Measurements from ENCODE around the gene CIB4.
"Not testable (repeated sequence)": the region's sequence is repeated elsewhere in the genome, so short reads cannot be mapped to it uniquely, and the experiment has no call there.

CIB4 gene

GRCh38 chr2:26568076-26568890 lies 72.9 kb downstream of the CIB4 start:
- DNase-seq = no peak

GRCh38 chr2:26567534-26567933 lies 73.6 kb downstream of the CIB4 start:
- no peak for DNase-seq

DNA sequence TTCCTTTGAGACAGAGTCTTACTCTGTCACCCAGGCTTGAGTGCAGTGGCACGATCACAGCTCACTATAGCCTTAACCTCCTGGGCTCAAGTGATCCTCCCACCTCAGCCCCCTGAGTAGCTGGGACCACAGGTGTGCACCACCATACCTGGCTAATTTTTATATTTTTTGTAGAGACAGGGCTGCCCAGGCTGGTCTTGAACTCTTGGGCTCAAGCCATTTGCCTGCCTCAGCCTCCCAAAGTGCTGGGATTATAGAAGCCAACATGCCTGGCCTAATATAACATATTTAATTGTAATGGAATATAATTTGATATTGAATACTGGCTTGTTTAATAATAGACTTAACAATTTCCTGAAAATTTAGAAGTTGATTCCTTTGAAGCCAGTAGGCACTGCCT lies 74.4 kb downstream of the CIB4 start:
- not testable (repeated sequence) for DNase-seq

GRCh38 chr2:26566081-26566375 lies 75.1 kb downstream of the CIB4 start:
- no peak for DNase-seq

DNA sequence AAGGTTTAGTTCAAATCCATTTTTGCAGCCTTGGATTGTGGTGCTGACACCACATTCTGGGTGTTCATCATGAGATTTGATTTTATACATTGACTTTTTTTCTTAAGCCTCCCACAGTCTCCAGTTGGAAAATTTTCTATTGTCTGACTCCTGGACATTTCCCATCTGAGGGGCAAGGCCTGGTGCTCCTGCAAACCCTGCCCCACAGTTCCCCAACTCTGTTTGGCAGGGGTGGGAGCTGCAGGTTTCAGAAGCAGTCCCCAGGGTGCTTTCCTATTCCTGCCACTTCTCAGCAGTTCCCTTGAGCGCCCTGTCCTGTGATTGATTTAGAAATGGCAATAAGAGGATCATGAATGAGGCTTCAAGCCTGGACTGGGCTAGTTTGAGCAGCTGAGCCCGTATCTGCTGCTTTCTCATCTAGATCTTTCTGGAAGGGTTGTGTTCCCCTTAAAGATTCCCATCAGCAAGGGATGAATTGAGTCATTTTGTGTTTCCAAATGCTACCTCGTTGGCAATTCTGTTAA lies 77.0 kb downstream of the CIB4 start:
- no peak for DNase-seq

DNA sequence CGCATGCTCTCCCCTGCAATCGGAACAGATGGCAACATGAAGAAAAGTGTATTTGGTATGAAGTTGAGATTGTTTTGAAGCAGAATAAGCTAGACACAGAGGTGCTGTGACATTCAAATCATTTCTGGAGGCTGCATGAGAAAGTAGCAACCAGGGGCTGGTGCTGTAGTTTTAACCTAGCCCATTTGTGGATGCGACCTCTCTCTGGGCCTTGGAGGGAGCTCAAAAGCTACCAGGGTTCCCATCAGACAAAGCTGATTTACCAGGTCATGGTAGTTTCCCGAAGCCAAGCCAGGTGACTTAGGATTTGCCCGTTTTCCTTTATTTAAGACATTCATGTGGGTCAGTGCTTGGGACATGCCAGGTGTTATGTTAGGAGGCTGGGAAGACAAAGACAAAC lies 77.5 kb downstream of the CIB4 start:
- DNase-seq = no peak

DNA sequence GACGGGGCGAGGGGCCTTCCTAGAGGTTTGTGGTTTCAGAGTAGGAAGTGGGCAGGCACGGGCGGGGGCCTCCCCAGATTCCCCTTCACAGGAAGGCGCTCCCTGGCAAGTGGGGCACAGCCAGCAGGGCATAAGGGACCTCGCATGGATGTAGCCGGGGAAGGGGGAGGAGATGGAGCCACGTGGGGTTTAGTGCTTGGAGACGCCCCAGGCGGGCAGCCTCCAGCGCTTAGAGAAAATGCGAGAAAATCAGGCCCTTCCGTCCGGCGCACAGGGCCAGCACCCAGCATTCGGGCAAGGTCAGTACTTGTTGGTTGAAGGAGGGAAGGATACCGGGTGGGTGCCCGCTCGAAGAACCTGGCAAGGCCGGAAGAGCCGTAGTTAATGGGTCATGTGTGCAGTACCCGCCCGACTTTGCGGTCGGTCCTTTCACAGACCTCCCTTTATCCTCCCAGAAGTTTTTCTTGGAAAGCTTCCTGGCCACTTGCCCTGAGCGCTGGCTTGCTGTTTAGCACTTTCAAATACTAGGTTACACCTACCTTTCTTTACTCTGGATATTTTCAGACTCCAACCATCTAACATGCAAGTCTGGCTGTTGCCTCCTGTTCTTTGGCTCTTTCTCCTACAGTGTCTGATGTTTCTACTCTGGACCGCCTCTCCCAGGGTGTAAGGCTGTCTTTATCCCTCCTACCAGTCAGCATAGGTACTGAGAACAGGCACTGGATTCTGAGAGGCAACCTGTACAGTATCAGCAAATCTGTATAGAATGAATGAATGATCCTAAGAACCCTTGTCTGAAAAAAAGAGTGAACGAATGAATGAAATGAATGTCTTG lies 78.1 kb downstream of the CIB4 start:
- peak; percentile 59 for DNase-seq

GRCh38 chr2:26561918-26562810 lies 79.0 kb downstream of the CIB4 start:
- peak; percentile 62 for DNase-seq

GRCh38 chr2:26561376-26561775 lies 79.8 kb downstream of the CIB4 start:
- DNase-seq = no peak

DNA sequence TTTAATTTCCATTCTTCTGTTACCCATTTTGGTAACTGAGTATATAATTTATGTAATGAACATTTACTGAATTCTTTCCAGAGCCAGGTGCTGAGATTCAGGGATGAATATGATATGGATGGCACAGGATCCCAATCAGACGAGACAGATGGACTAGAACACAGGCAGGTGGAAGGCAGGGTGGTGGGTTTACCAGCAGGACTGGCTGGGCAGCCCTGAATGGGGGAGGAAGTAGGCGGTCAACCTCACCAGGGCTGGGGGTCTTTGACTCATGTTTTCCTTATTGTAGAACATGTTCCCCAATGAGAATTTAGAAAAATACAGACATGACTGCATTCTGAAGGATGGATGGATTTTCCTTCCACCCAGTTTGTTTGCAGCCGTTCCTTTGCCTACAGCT lies 80.3 kb downstream of the CIB4 start:
- DNase-seq = no peak

- no peak for DNase-seq
Observed at GRCh38 chr2:26559556-26559955, 81.6 kb downstream of the CIB4 start.

GRCh38 chr2:26559044-26559405 lies 82.1 kb downstream of the CIB4 start:
- DNase-seq = no peak

DNA sequence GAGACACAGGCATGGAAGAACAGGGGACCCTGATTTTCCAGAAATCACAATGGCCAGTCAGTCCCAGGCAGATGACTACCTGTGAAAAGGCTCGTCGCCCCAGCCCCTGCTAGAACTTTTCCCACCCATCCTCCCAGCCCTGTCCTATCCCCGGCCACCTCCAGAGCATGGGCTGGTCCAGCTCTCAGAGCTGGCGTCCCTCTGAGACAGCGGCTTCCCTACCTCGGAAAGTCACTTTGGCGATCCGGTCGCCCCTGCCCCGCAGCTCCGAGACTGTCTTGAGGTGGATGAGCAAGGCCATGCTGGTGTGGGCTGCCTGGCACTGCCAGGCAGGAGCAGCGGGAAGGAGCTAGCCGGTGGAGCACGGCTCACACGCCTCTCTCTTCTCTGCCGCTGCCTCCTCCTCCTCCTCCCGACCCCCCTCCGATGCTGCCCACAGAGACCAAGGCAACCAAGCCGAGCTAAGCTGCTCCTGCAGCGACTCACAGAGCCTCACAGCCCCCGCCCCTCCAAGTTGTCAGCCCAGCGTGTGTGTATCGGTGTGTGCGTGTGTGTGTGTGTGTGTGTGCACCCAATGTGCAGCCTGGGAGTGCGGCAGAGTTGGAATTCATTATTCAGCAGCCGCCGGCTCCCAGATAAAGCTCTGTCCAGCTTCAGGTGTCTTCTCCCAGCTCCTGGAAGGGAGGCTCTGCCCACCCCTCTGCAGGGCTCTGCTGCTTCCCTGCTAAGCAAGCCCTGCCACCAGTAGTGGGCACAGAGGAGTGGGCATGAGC lies 82.7 kb downstream of the CIB4 start:
- peak; percentile 31 for DNase-seq

GRCh38 chr2:26557244-26557925 lies 83.8 kb downstream of the CIB4 start:
- no peak for DNase-seq

DNA sequence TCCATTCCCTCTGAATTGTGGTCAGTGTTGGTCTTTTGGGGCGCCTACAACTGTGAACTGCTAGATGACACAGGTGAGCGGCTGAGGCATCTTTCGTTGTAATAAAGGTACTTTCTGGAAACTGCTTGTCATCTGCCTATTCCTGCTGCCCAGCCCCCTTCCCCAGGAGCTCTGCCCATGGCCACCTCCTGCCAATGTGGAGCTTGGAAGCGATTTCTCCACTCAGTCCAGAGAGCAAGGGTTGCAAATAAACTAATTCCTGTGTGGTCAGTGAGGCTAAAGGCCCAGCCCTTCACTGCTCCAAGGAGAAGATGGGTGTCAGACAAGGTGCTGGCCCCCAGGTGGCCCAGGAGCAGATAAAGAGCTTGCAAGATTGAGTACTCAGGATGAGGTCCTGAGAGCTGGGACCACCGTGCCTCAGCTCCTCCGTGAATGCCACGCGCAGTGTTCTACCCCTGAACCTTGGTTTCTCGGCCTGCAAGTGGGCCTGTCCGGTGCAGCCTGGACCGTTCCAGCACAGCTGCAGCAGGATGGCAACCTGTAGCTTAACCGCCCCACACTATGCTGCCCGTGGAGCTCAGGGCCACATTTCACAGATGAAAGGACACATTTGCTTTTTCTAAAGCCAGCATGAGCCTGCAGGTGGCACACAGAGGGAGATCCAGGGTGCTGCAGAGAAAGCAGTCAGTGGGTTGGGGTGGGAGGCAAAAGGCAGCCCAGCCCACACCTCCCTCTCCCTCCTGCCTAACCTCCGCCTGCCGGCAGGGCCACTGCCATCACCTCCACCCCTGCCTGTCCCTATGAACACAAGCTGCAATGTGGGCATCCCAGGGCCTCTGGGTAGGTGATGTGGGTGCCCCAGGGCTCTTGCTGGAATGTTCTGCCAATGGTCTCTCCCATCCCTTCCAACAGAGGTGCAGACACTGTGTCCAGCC lies 84.6 kb downstream of the CIB4 start:
- DNase-seq = no peak

- no peak for DNase-seq
Observed at GRCh38 chr2:26555246-26556133, 85.7 kb downstream of the CIB4 start.

GRCh38 chr2:26552641-26553374 lies 88.4 kb downstream of the CIB4 start:
- DNase-seq = no peak

Measured in right kidney (tissue), 1 donor.